Measurements from ENCODE around the gene SSC5D. TPM values are rescaled to one million over a fixed set of nuclear protein-coding genes. Genes with fewer than 3 reads are reported as not detected.
A peak's percentile ranks its signal among the peaks of the same experiment; 100 is the strongest.

The SSC5D gene
- total and polyA plus RNA-seq, 3 donors from 2014 or later = 6.4 to 10.7 (median 6.9) TPM

- Histone ChIP-seq H3K4me1 (peaks cover 15% of the 10 kb centered on the region), H3K27me3 (no peaks in the 10 kb centered on the region), H3K9me3 (no peaks in the 10 kb centered on the region), H3K36me3 (ENCODE audit: low read depth, missing control alignments) (no peaks in the 10 kb centered on the region), H3K27ac (no peak overlapping the region), H3K4me3 (no peak overlapping the region)
- 73 to 92% methylated on average over 3 to 11 of the region's 11 CpGs for WGBS, 2 donors
- no peak for DNase-seq
- no peak for TF ChIP-seq POLR2A (IDR thresholded peaks at IDR 0.05)
- TF ChIP-seq CTCF (IDR thresholded peaks at IDR 0.05) = no peak
- intact Hi-C loops (cut with DNase I; ENCODE audit: low total_unique reads) = no loop called here
These were observed 22.6 kb upstream of the SSC5D start for GRCh38 chr19:55465460-55466240.

GRCh38 chr19:55466241-55466614 is 22.0 kb upstream of the SSC5D start:
- no peak overlapping the region for H3K4me3 ChIP-seq
- no peak for TF ChIP-seq POLR2A (IDR thresholded peaks at IDR 0.05)
- no peak for TF ChIP-seq CTCF (IDR thresholded peaks at IDR 0.05)
- H3K27me3 ChIP-seq = no peaks in the 10 kb centered on the region
- no peak for DNase-seq
- H3K4me1 ChIP-seq = peaks cover 10% of the 10 kb centered on the region
- intact Hi-C loops (cut with DNase I; ENCODE audit: low total_unique reads) = no loop called here
- H3K27ac ChIP-seq = no peak overlapping the region
- no peaks in the 10 kb centered on the region for H3K9me3 ChIP-seq
- no peaks in the 10 kb centered on the region for H3K36me3 ChIP-seq (ENCODE audit: low read depth, missing control alignments)
- 72 to 96% methylated on average over 4 of the region's 4 CpGs for WGBS, 2 donors

GRCh38 chr19:55467236-55468053 is 20.8 kb upstream of the SSC5D start:
- H3K27ac ChIP-seq = no peak overlapping the region
- DNase-seq = peak; percentile 79
- peaks cover 9% of the 10 kb centered on the region for H3K4me1 ChIP-seq
- no peak overlapping the region for H3K4me3 ChIP-seq
- TF ChIP-seq POLR2A (IDR thresholded peaks at IDR 0.05) = no peak
- peak; percentile 93 to 99 (median 97) for TF ChIP-seq CTCF (IDR thresholded peaks at IDR 0.05)
- H3K9me3 ChIP-seq = no peaks in the 10 kb centered on the region
- no peaks in the 10 kb centered on the region for H3K27me3 ChIP-seq
- no peaks in the 10 kb centered on the region for H3K36me3 ChIP-seq (ENCODE audit: low read depth, missing control alignments)
- 25 to 28% methylated on average over 27 to 29 of the region's 29 CpGs for WGBS, 2 donors
- intact Hi-C loops (cut with DNase I; ENCODE audit: low total_unique reads) = no loop called here

- Histone ChIP-seq H3K27ac (no peak overlapping the region), H3K4me3 (no peak overlapping the region), H3K36me3 (ENCODE audit: low read depth, missing control alignments) (no peaks in the 10 kb centered on the region), H3K4me1 (peaks cover 9% of the 10 kb centered on the region), H3K9me3 (no peaks in the 10 kb centered on the region), H3K27me3 (no peaks in the 10 kb centered on the region)
- no peak for DNase-seq
- 7 to 20% methylated on average over 4 of the region's 4 CpGs for WGBS, 2 donors
- intact Hi-C loops (cut with DNase I; ENCODE audit: low total_unique reads) = no loop called here
- TF ChIP-seq CTCF (IDR thresholded peaks at IDR 0.05) = peak in 1 of 3 experiments; percentile 1
- no peak for TF ChIP-seq POLR2A (IDR thresholded peaks at IDR 0.05)
These were observed 20.2 kb upstream of the SSC5D start for GRCh38 chr19:55468054-55468393.
